HFF-Myc (cell line): ENCODE results near the gene SPOPL.

ENCODE experiments used
- DNase-seq: peaks from one replicate; pipeline ENCODE4 v3.0.0-alpha.2; 2011; ENCODE audit warnings: low read depth; ENCODE audit errors: extremely low read depth
- H3K4me3 ChIP-seq: replicated peaks from 2 replicates; pipeline ENCODE4 v1.5.1; 2011; ENCODE audit warnings: low read depth, mild to moderate bottlenecking, control low read depth, low read length
- TF ChIP-seq, protein P1 (sequence below): IDR thresholded peaks from 2 replicates; pipeline ENCODE4 v1.5.1; 2012; ENCODE audit warnings: mild to moderate bottlenecking, low read depth, low read length, control low read depth; ENCODE audit errors: missing control alignments

SPOPL gene

DNA sequence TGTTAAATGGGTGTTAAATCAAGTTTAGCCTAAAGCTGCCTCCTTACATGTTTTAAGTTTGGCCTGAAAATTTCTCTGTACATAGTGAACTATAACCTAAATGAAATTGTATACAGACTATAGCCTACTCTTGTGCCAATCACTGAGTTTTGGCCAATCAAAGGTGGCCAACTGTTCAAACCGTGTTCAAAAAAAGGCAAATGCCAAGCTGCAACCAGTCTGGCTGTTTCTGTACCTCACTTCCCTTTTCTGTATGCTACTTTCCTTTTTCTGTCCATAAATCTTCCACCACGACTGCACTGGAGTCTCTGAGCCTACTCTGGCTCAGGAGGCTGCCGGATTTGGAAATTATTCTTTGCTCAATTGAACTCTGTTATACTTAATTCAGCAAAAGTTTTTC, 121.0 kb downstream of the SPOPL start:
- no peak for DNase-seq
- TF ChIP-seq, protein P1, sequence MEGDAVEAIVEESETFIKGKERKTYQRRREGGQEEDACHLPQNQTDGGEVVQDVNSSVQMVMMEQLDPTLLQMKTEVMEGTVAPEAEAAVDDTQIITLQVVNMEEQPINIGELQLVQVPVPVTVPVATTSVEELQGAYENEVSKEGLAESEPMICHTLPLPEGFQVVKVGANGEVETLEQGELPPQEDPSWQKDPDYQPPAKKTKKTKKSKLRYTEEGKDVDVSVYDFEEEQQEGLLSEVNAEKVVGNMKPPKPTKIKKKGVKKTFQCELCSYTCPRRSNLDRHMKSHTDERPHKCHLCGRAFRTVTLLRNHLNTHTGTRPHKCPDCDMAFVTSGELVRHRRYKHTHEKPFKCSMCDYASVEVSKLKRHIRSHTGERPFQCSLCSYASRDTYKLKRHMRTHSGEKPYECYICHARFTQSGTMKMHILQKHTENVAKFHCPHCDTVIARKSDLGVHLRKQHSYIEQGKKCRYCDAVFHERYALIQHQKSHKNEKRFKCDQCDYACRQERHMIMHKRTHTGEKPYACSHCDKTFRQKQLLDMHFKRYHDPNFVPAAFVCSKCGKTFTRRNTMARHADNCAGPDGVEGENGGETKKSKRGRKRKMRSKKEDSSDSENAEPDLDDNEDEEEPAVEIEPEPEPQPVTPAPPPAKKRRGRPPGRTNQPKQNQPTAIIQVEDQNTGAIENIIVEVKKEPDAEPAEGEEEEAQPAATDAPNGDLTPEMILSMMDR, result no peak
- no peak overlapping the region for H3K4me3 ChIP-seq
